GM19043 (cell line): ENCODE measurements around the gene SPAST.
"Not testable (repeated sequence)": the region's sequence is repeated elsewhere in the genome, so short reads cannot be mapped to it uniquely, and the experiment has no call there.

Source experiments
- ATAC-seq: cut with Tn5 transposase; IDR thresholded peaks from one replicate; pipeline ENCODE4 v1.9.1; 2021; ENCODE audit warnings: low read depth; ENCODE audit not compliant: unreplicated experiment

Gene SPAST

DNA sequence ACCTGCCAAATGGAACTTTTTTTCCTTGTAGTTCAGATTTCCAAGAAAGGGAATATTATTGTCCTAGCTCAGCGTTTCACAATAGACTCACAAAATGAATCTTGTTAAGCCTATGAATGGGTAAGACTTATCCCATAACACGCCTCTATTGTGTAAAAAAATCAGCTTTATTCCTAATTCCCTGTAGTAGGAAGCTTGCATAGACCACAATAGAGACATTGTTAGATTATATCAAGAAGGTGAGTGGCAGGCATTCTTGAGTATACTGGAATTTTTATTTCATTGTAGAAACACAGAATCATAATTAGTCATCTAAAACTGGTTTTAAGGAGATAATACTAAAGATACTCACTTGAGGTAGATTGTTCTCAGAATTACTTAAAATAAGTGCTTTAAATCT lies 55.8 kb downstream of the SPAST start:
- no peak for ATAC-seq

DNA sequence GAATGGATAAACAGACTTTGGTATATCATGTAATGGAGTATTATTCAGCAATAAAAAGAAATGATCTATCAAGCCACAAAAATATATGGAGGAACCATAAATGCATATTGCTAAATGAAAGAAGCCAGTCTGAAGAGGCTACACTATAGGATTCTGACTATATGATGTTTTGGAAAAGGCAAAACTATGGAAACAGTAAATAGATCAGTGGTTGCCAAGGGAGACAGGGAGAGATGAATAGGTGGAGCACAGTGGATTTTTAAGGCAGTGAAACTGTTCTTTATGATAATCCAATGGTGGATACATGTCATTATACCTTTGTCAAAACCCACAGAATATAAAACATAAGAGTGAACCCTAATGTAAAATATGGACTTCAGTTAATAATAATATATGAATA lies 61.3 kb downstream of the SPAST start:
- no peak for ATAC-seq

DNA sequence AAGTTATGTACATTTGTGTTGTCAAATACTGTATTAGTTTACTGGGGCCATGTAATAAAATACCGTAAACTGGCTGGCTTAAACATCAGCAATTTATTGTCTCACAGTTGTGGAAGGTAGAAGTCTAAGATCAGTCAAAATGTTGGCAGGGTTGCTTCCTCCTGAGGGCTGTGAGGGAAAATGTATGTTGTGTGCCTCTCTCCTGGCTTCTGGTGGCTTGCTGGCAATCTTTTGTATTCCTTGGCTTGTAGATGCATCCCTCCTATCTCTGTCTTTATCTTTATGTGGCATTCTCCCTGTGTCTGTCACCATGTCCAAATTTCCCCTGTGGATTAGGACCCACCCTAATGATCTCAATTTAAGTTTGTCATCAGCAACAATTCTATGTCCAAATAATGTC lies 65.3 kb downstream of the SPAST start:
- no peak for ATAC-seq

DNA sequence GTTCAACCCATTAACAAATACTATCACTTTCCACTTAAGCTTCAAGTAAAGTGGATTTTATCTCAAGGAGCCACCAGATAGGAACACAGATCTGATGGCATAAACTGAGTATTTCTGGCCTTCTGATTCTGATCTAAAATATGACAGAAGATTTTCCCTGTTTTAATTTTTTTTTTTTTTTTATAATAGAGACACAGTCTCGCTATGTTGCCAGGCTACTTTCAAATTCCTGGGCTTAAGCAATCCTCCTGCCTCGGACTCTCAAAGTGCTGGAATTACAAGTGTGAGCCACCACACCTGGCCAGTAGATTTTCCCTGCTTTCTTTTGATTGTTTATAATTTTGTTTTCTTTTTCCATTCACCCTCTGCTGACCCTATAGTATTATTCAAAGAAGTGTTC lies 65.7 kb downstream of the SPAST start:
- no peak for ATAC-seq

DNA sequence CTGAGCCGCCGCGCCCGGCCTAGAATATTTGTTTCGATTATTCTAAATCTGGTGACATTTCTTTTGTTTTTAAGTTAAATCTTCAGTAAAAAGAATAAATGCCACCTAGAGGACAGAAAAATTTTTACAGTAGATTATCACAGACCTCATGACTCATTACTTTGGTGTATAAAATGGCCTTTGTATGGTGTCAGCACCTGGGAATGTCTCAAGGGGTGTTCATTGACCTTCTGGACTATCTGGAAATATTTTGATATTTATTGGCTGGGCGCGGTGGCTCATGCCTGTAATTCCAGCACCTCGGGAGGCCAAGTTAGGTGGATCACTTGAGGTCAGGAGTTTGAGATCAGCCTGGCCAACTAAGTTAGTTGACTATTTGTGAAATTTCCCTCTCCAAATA lies 72.1 kb downstream of the SPAST start:
- ATAC-seq, result no peak

DNA sequence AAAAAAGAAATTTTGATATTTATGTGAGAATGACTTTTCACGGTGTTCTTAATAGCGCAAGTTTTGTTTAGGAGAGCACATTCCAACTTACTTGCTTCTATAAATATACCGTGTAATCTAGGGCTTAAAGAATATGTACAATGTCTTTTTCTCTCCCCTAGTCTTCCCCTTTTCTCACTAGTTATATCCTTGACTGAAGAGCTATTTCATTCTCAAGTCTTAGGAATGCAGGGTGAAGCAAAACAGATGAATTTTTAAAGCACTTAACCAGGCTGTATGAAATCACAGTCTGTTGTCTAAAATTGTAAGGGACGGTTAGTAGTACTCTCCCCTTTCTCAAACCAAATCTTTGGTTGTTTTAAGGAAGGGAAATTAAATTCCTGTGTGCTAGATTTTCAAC lies 72.7 kb downstream of the SPAST start:
- no peak for ATAC-seq

DNA sequence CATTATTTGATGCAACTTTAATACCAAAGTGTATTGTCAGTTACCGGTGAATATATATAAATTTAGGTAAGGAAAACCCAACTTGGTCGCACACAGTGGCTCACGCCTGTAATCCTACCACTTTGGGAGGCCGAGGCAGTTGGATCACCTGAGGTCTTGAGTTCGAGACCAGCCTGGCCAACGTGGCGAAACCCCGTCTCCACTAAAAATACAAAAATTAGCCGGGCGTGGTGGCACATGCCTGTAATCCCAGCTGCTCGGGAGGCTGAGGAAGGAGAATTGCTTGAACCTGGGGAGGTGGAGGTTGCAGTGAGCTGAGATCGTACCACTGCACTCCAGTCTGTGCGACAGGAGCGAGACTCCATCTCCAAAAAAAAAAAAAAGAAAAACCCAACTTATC lies 88.2 kb downstream of the SPAST start:
- ATAC-seq, result not testable (repeated sequence)

DNA sequence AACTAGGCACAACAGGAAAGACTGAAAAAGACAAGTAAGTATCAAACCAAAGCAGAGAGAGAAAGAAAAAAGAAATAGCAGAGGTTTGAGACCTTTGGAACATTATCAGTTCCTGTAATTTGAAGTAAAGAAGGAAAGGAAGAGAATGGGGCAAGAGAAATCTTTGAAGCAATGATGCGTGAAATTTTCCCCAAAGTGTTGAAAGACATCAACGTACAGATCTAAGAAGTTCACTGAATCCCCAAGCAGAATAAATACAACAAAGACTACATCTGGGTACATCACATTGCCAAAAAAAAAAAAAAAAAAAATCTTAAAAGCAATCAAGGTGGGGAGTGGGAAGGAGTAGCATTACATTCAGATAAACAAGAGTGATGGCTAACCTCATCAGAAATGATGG lies 96.3 kb downstream of the SPAST start:
- no peak for ATAC-seq

- ATAC-seq, result no peak
Measured at GRCh38 chr2:32161296-32161695, 97.9 kb downstream of the SPAST start.

DNA sequence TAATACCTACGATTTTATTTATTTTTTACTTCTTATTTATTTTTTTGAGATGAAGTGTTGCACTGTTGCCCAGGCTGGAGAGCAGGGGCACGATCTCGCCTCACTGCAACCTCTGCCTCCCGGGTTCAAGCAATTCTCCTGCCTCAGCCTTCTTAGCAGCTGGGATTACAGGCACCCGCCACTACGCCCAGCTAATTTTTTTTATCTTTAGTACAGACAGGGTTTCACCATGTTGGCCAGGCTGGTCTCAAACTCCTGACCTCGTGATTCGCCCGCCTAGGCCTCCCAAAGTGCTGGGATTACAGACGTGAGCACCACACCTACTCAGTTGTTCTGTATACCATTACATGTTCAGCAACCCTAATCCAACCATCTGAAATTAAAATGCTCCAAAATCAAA lies 100.9 kb downstream of the SPAST start:
- ATAC-seq, result not testable (repeated sequence)

DNA sequence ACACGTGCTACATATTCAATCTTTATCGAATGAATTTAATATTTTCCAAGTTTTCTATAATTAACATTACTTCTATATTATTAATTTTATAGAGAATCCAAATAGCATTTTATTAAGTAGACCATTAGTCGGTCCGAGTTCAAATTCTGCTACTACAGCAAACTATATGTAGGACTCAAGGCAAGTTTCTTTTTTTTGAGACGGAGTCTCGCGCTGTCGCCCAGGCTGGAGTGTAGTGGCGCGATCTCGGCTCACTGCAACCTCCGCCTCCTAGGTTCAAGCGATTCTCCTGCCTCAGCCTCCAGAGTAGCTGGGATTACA lies 101.6 kb downstream of the SPAST start:
- not testable (repeated sequence) for ATAC-seq

GRCh38 chr2:32166115-32166574 lies 102.8 kb downstream of the SPAST start:
- ATAC-seq, result no peak

- no peak for ATAC-seq
Measured at GRCh38 chr2:32168513-32168912, 105.2 kb downstream of the SPAST start.

GRCh38 chr2:32172870-32173269 lies 109.5 kb downstream of the SPAST start:
- no peak for ATAC-seq

DNA sequence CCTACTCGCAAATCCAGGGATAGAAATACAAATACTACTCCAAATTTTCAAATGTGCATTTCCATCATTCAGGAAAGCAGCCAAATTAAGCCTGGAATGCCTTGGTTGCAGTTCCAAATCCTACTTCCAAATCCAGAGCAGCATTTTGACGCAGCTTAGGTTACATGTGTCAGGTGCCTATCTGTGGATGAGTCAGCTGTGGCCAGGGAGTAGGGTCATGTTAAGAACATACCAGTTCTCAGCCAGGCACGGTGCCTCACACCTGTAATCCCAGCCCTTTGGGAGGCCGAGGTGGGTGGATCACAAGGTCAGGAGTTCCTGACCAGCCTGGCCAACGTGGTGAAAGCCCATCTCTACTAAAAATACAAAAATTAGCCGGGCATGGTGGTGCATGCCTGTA lies 119.3 kb downstream of the SPAST start:
- ATAC-seq, result no peak

GRCh38 chr2:32189011-32189410 lies 125.7 kb downstream of the SPAST start:
- ATAC-seq, result no peak

GRCh38 chr2:32192418-32192817 lies 129.1 kb downstream of the SPAST start:
- no peak for ATAC-seq

DNA sequence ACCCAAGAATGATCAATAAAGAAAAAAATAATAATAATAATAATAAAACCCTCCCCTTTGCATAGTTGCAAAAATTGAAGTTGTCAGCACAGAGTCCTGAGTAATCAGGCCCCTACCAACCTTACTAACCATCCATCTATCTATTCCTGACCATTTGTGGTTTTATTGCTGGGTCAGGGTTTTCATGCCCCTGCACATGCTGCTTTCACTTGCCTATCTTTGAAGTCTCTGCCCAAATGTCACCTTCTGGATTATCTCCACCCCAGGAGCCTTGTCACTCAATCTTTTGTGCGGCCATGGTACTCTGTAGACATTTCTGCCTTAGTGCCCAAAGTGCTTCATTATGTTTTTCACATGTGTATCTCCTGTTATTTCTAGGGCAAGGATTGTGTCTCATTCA lies 137.5 kb downstream of the SPAST start:
- no peak for ATAC-seq

DNA sequence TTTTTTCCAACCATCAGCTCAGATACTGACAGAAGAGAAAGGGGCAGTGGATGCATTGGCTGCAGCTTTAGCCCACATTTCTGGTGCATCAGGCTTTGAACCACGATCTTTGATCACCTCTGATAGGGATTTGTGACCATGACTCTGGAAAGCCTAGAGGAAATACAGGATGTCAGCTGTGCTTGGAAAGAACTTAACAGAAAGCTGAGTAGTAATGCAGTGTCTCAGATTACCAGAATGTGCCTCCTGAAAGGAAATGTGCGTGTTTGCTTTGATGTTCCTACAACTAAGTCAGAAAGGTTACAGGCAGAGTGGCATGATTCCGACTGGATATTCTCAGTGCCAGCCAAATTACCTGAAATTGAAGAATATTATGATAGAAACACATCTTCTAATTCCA lies 140.1 kb downstream of the SPAST start:
- not testable (repeated sequence) for ATAC-seq
